Stimulated activated naive B cell treated with anti-CD40 and anti-IgM and Interleukin-4, amounts not matched to agents 10 μg/mL and 1 μg/mL and 100 μg/mL, for 72 hours (primary cell): ENCODE measurements around the gene SDC4.

Experiments used
- ATAC-seq, 2 donors: fragments of 150-1000 bp; cut with Tn5 transposase; replicated peaks; 2 replicates each; pipeline ENCODE4 v1.10.0; 2021; ENCODE audit warnings: moderate library complexity in 1 of 2
- DNase-seq: peaks from one replicate; pipeline ENCODE4 v3.0.0; 2021
- H3K27ac Mint-ChIP-seq: one replicate; pipeline ENCODE4 v1.8.0; 2022; ENCODE audit warnings: mild to moderate bottlenecking, mixed read lengths
- H3K27me3 Mint-ChIP-seq, 2 donors: one replicate each; pipeline ENCODE4 v1.8.0; 2022; ENCODE audit warnings: mixed read lengths in 2 of 2
- H3K36me3 Mint-ChIP-seq, 2 donors: one replicate each; pipeline ENCODE4 v1.8.0; 2022; ENCODE audit warnings: mixed read lengths in 2 of 2, mild to moderate bottlenecking in 1 of 2
- H3K4me1 Mint-ChIP-seq, 2 donors: one replicate each; pipeline ENCODE4 v1.8.0; 2022; ENCODE audit warnings: mixed read lengths in 2 of 2, mild to moderate bottlenecking in 1 of 2
- H3K4me3 Mint-ChIP-seq, 2 donors: one replicate each; pipeline ENCODE4 v1.8.0; 2022; ENCODE audit warnings: mild to moderate bottlenecking in 2 of 2, mixed read lengths in 2 of 2, moderate library complexity in 1 of 2
- H3K9me3 Mint-ChIP-seq, 2 donors: one replicate each; pipeline ENCODE4 v1.8.0; 2022; ENCODE audit warnings: mixed read lengths in 2 of 2, mild to moderate bottlenecking in 1 of 2

Gene SDC4

GRCh38 chr20:45347936-45348778 lies at the start of gene SDC4:
SDC4 (minus strand) TSS chr20:45348424; CDS start chr20:45348384, 40 bp downstream.
- peaks cover 28 to 34% of the 10 kb centered on the region in 2 donors for H3K4me1 Mint-ChIP-seq

GRCh38 chr20:45395114-45395415 lies 46.8 kb upstream of the SDC4 start:
- peaks cover 9 to 13% of the 10 kb centered on the region in 2 donors for H3K9me3 Mint-ChIP-seq
- H3K4me3 Mint-ChIP-seq: no peak overlapping the region
- no peak for DNase-seq
- ATAC-seq: no peak
- H3K27me3 Mint-ChIP-seq: no peaks in the 10 kb centered on the region
- H3K36me3 Mint-ChIP-seq: peaks cover 28 to 37% of the 10 kb centered on the region in 2 donors
- no peak overlapping the region for H3K27ac Mint-ChIP-seq
- H3K4me1 Mint-ChIP-seq: peaks cover 4% of the 10 kb centered on the region in 2 donors

More at GRCh38 chr20:45347936-45348778, at the start of gene SDC4:
- no peak for DNase-seq
- Mint-ChIP-seq H3K36me3 (no peaks in the 10 kb centered on the region), H3K4me3 (peak within 1 kb of the TSS; percentile 77 to 80), H3K9me3 (no peaks in the 10 kb centered on the region), H3K27ac (peak within 1 kb of the TSS; percentile 37), H3K27me3 (peaks cover 26 to 41% of the 10 kb centered on the region in 2 donors)
- peak; percentile 69 to 73 for ATAC-seq

GRCh38 chr20:45394221-45395113 lies 46.2 kb upstream of the SDC4 start:
- no peak for DNase-seq
- Mint-ChIP-seq H3K4me3 (no peak overlapping the region), H3K27me3 (no peaks in the 10 kb centered on the region), H3K9me3 (peaks cover 3 to 7% of the 10 kb centered on the region in 2 donors), H3K36me3 (peaks cover 22 to 37% of the 10 kb centered on the region in 2 donors), H3K4me1 (peaks cover 4% of the 10 kb centered on the region in 2 donors), H3K27ac (no peak overlapping the region)
- ATAC-seq: no peak

GRCh38 chr20:45392733-45393132 lies 44.5 kb upstream of the SDC4 start:
- H3K27ac Mint-ChIP-seq: no peak overlapping the region
- H3K36me3 Mint-ChIP-seq: peaks cover 20 to 38% of the 10 kb centered on the region in 2 donors
- no peak for ATAC-seq
- no peak overlapping the region for H3K4me3 Mint-ChIP-seq
- H3K9me3 Mint-ChIP-seq: no peaks in the 10 kb centered on the region
- no peak for DNase-seq
- H3K4me1 Mint-ChIP-seq: peaks cover 7 to 13% of the 10 kb centered on the region in 2 donors
- no peaks in the 10 kb centered on the region for H3K27me3 Mint-ChIP-seq

- no peak overlapping the region for H3K4me3 Mint-ChIP-seq
- no peaks in the 10 kb centered on the region for H3K27me3 Mint-ChIP-seq
- peaks cover 1 to 4% of the 10 kb centered on the region in 2 donors for H3K9me3 Mint-ChIP-seq
- no peak for DNase-seq
- H3K27ac Mint-ChIP-seq: no peak overlapping the region
- ATAC-seq: no peak
- H3K36me3 Mint-ChIP-seq: peaks cover 23 to 49% of the 10 kb centered on the region in 2 donors
- H3K4me1 Mint-ChIP-seq: peaks cover 11 to 25% of the 10 kb centered on the region in 2 donors
Observed at GRCh38 chr20:45391559-45391958, 43.3 kb upstream of the SDC4 start.

- H3K27ac Mint-ChIP-seq: no peak overlapping the region
- H3K4me3 Mint-ChIP-seq: no peak overlapping the region
- peaks cover 11 to 30% of the 10 kb centered on the region in 2 donors for H3K4me1 Mint-ChIP-seq
- H3K36me3 Mint-ChIP-seq: peaks cover 25 to 51% of the 10 kb centered on the region in 2 donors
- DNase-seq (no peak), ATAC-seq (no peak)
- H3K9me3 Mint-ChIP-seq: peaks cover 1 to 4% of the 10 kb centered on the region in 2 donors
- no peaks in the 10 kb centered on the region for H3K27me3 Mint-ChIP-seq
Observed at GRCh38 chr20:45390931-45391330, 42.7 kb upstream of the SDC4 start.

- Mint-ChIP-seq H3K27me3 (no peaks in the 10 kb centered on the region), H3K4me1 (peaks cover 11 to 35% of the 10 kb centered on the region in 2 donors), H3K9me3 (peaks cover 1 to 4% of the 10 kb centered on the region in 2 donors), H3K27ac (peak overlapping the region; percentile 7), H3K36me3 (peaks cover 14 to 46% of the 10 kb centered on the region in 2 donors), H3K4me3 (no peak overlapping the region)
- DNase-seq (no peak), ATAC-seq (peak; percentile 46 to 48)
Observed at GRCh38 chr20:45387274-45387673, 39.0 kb upstream of the SDC4 start.

GRCh38 chr20:45378191-45378590 lies 30.0 kb upstream of the SDC4 start, which contains the start of gene TP53TG5:
TP53TG5 (minus strand) TSS chr20:45378325; CDS start chr20:45378236, 89 bp downstream.
- no peak for ATAC-seq
- Mint-ChIP-seq H3K4me1 (peaks cover 9 to 31% of the 10 kb centered on the region in 2 donors), H3K9me3 (no peaks in the 10 kb centered on the region), H3K36me3 (peaks cover 19 to 32% of the 10 kb centered on the region in 2 donors), H3K4me3 (no peak within 1 kb of the TSS), H3K27ac (no peak within 1 kb of the TSS), H3K27me3 (no peaks in the 10 kb centered on the region)
- DNase-seq: no peak

- no peaks in the 10 kb centered on the region for H3K9me3 Mint-ChIP-seq
- no peak overlapping the region for H3K27ac Mint-ChIP-seq
- peaks cover 16 to 40% of the 10 kb centered on the region in 2 donors for H3K4me1 Mint-ChIP-seq
- ATAC-seq (no peak), DNase-seq (no peak)
- H3K27me3 Mint-ChIP-seq: no peaks in the 10 kb centered on the region
- H3K4me3 Mint-ChIP-seq: no peak overlapping the region
- H3K36me3 Mint-ChIP-seq: peaks cover 19 to 33% of the 10 kb centered on the region in 2 donors
Observed at GRCh38 chr20:45377269-45377668, 29.0 kb upstream of the SDC4 start.

- Mint-ChIP-seq H3K4me1 (peaks cover 33 to 58% of the 10 kb centered on the region in 2 donors), H3K27me3 (no peaks in the 10 kb centered on the region), H3K27ac (no peak overlapping the region), H3K36me3 (peaks cover 18 to 36% of the 10 kb centered on the region in 2 donors), H3K9me3 (no peaks in the 10 kb centered on the region), H3K4me3 (no peak overlapping the region)
- no peak for ATAC-seq
- DNase-seq: no peak
Observed at GRCh38 chr20:45374966-45375365, 26.7 kb upstream of the SDC4 start.

GRCh38 chr20:45374101-45374467 lies 25.9 kb upstream of the SDC4 start:
- Mint-ChIP-seq H3K27ac (peak overlapping the region; percentile 88), H3K4me3 (peak overlapping the region; percentile 81 to 88), H3K36me3 (peaks cover 19 to 34% of the 10 kb centered on the region in 2 donors), H3K4me1 (peaks cover 34 to 63% of the 10 kb centered on the region in 2 donors), H3K27me3 (no peaks in the 10 kb centered on the region), H3K9me3 (no peaks in the 10 kb centered on the region)
- ATAC-seq (no peak), DNase-seq (no peak)

GRCh38 chr20:45373353-45374100 lies 25.3 kb upstream of the SDC4 start:
- H3K9me3 Mint-ChIP-seq: no peaks in the 10 kb centered on the region
- H3K36me3 Mint-ChIP-seq: peaks cover 19 to 35% of the 10 kb centered on the region in 2 donors
- peaks cover 39 to 65% of the 10 kb centered on the region in 2 donors for H3K4me1 Mint-ChIP-seq
- H3K27me3 Mint-ChIP-seq: no peaks in the 10 kb centered on the region
- peak overlapping the region; percentile 81 to 88 for H3K4me3 Mint-ChIP-seq
- DNase-seq (peak; percentile 82), ATAC-seq (peak; percentile 90)
- peak overlapping the region; percentile 88 for H3K27ac Mint-ChIP-seq

- H3K27me3 Mint-ChIP-seq: no peaks in the 10 kb centered on the region
- ATAC-seq (no peak), DNase-seq (no peak)
- H3K4me3 Mint-ChIP-seq: peak overlapping the region; percentile 81 to 88
- H3K4me1 Mint-ChIP-seq: peaks cover 42 to 66% of the 10 kb centered on the region in 2 donors
- peaks cover 19 to 42% of the 10 kb centered on the region in 2 donors for H3K36me3 Mint-ChIP-seq
- H3K9me3 Mint-ChIP-seq: no peaks in the 10 kb centered on the region
- H3K27ac Mint-ChIP-seq: peak overlapping the region; percentile 14
Observed at GRCh38 chr20:45372646-45373352, 24.6 kb upstream of the SDC4 start.
